ENCODE measurements around the gene MCC. TPM values are rescaled to one million over a fixed set of nuclear protein-coding genes. Genes with fewer than 3 reads are reported as not detected.

The MCC gene
- total RNA-seq, 1 donor from 2014 or later: 18.9 TPM

DNA sequence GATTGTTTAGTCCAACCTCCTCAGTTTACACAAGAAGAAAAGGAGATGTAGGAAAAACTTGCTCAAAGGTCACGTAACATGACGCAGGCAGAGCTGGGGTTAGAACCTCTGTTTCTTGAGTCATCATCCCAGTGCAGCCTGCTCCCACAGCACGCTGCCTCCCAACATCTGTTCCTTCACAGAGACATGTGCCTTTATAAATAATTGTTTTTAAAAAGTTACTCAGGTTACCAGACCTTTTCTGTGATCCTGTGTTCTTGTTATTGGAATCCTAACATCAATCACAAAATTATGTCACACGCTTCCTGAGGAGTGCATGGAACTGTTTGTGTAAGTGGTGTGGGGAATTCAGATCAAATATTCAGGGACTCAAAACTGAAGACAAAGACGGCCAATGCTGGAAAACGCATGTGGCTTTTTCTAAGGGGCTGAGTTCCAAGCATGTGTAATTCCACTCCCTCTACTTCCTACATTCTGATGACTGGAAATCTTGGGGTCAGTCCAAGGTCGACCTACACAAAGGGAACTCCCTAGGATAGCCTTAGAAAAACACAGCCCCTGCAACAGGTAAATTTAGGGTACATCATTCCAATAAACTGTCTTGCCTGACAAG is 237.8 kb downstream of the MCC start:
- H3K9me3 Mint-ChIP-seq (ENCODE audit: low read depth): no peaks in the 10 kb centered on the region
- H3K36me3 Mint-ChIP-seq (ENCODE audit: insufficient read depth): peaks cover 1% of the 10 kb centered on the region
- no peak overlapping the region for H3K4me3 Mint-ChIP-seq (ENCODE audit: low read depth)
- peak overlapping the region; percentile 70 for H3K27ac Mint-ChIP-seq
- peaks cover 39% of the 10 kb centered on the region for H3K4me1 Mint-ChIP-seq (ENCODE audit: low read depth)
- TF ChIP-seq, protein P1, sequence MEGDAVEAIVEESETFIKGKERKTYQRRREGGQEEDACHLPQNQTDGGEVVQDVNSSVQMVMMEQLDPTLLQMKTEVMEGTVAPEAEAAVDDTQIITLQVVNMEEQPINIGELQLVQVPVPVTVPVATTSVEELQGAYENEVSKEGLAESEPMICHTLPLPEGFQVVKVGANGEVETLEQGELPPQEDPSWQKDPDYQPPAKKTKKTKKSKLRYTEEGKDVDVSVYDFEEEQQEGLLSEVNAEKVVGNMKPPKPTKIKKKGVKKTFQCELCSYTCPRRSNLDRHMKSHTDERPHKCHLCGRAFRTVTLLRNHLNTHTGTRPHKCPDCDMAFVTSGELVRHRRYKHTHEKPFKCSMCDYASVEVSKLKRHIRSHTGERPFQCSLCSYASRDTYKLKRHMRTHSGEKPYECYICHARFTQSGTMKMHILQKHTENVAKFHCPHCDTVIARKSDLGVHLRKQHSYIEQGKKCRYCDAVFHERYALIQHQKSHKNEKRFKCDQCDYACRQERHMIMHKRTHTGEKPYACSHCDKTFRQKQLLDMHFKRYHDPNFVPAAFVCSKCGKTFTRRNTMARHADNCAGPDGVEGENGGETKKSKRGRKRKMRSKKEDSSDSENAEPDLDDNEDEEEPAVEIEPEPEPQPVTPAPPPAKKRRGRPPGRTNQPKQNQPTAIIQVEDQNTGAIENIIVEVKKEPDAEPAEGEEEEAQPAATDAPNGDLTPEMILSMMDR (IDR thresholded peaks at IDR 0.05; ENCODE audit: unreplicated experiment): no peak
- no peak for DNase-seq (ENCODE audit: low spot score, unreplicated experiment)
- no peaks in the 10 kb centered on the region for H3K27me3 Mint-ChIP-seq

DNA sequence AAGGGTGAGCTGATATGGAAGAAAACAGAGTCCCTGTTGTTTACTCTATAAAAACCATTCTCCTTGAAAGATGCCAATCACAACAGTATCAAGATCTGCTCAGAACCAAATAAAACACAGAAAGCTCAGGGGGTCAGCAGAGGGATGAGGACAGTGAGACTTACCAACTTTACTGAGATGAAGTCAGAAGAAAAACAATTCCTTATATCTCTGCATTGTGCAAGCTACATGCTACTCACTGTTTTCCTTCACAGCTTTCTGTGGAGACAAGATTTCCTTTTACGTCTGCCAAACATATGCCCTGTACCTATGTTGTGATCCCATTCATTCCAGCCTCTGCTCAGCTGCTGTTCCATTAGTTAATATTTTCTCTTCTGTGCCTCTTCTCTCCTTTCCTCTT is 239.0 kb downstream of the MCC start:
- Mint-ChIP-seq H3K27ac (no peak overlapping the region), H3K4me1 (ENCODE audit: low read depth) (peaks cover 41% of the 10 kb centered on the region), H3K4me3 (ENCODE audit: low read depth) (no peak overlapping the region), H3K27me3 (no peaks in the 10 kb centered on the region), H3K9me3 (ENCODE audit: low read depth) (no peaks in the 10 kb centered on the region), H3K36me3 (ENCODE audit: insufficient read depth) (peaks cover 1% of the 10 kb centered on the region)
- no peak for DNase-seq (ENCODE audit: low spot score, unreplicated experiment)
- TF ChIP-seq, protein P1 (IDR thresholded peaks at IDR 0.05; ENCODE audit: unreplicated experiment): no peak

DNA sequence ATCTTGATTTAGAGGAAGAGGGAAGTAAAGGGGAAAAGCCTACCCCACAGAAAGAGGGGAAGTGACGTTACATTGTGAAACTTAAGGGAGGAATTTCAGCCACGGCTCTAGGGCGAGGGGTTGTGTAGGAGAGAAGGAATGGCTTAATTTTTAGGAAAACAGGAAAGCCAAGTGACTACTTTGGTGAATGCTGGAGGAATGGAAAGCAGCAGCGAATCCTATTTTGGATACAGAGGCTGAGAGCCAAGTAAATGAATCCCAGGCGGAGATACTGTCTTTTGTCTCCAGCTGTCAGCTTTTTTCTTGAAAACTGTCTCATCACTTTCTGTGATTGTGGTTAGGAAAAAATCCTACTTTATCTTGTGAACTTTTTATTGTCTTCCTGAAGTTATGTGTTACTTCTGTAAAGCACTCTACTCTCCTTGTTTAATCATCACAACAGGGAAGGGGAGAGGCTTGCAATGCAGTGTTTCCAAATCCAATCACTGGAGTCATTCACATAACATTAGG is 241.8 kb downstream of the MCC start:
- Mint-ChIP-seq H3K4me1 (ENCODE audit: low read depth) (peaks cover 37% of the 10 kb centered on the region), H3K27me3 (no peaks in the 10 kb centered on the region), H3K4me3 (ENCODE audit: low read depth) (no peak overlapping the region), H3K36me3 (ENCODE audit: insufficient read depth) (peaks cover 1% of the 10 kb centered on the region), H3K27ac (peak overlapping the region; percentile 38), H3K9me3 (ENCODE audit: low read depth) (no peaks in the 10 kb centered on the region)
- TF ChIP-seq, protein P1 (IDR thresholded peaks at IDR 0.05; ENCODE audit: unreplicated experiment): no peak
- no peak for DNase-seq (ENCODE audit: low spot score, unreplicated experiment)

DNA sequence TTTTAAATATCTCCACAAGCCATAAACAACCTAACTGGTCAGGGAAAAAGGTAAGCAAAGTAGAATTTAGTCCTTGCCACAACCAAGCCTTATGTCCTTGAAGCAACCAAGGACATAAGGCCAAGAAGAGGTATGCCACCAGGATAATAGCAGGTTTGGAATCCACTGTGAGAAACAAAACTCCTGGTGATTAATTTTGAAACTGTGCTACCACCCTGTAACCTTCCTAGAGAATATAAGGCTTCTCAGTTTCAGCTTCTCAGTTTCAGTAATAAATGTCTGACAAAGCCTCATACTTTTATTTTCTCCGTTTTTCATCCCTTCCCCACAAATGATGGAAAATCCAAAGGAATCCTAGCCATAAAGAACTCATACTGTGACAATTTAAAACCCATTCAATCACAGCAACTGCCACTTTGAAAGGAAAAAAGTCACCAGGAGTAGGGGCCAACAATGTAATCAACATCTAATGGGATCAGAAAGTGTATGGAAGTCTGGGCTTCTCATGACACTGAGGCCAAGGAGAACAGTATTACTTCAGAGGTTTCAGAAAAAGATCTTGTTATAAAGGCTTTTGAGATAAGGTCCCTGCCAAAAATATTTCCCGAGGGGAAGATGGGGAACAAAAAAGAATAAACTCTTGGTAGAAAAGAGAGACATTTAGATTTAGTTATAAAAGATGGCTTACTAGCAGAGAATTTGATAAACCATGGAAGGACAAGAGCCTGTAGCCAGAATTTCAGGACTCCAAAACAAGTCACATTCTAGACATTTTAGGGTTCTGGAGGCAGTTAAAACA is 242.6 kb downstream of the MCC start:
- H3K36me3 Mint-ChIP-seq (ENCODE audit: insufficient read depth): peaks cover 1% of the 10 kb centered on the region
- no peaks in the 10 kb centered on the region for H3K9me3 Mint-ChIP-seq (ENCODE audit: low read depth)
- no peak for DNase-seq (ENCODE audit: low spot score, unreplicated experiment)
- TF ChIP-seq, protein P1 (IDR thresholded peaks at IDR 0.05; ENCODE audit: unreplicated experiment): no peak
- peaks cover 30% of the 10 kb centered on the region for H3K4me1 Mint-ChIP-seq (ENCODE audit: low read depth)
- no peak overlapping the region for H3K4me3 Mint-ChIP-seq (ENCODE audit: low read depth)
- peak overlapping the region; percentile 38 for H3K27ac Mint-ChIP-seq
- no peaks in the 10 kb centered on the region for H3K27me3 Mint-ChIP-seq

DNA sequence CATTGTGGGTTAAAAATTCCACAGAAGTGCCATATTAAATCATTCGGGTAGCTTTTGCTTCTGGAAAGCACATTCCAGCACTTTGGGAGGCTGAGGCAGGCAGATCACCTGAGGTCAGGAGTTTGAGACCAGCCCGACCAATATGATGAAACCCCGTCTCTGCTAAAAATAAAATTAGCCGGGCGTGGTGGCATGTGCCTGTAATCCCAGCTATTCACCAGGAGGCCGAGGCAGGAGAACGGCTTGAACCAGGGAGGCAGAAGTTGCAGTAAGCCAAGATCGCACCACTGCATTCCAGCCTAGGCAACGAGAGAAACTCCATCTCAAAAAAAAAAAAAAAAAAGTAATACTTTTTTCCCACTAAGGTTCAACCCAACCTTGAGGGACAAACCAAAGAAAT is 243.3 kb downstream of the MCC start:
- no peak for DNase-seq (ENCODE audit: low spot score, unreplicated experiment)
- no peaks in the 10 kb centered on the region for H3K27me3 Mint-ChIP-seq
- no peak overlapping the region for H3K27ac Mint-ChIP-seq
- H3K4me3 Mint-ChIP-seq (ENCODE audit: low read depth): no peak overlapping the region
- H3K4me1 Mint-ChIP-seq (ENCODE audit: low read depth): peaks cover 25% of the 10 kb centered on the region
- no peaks in the 10 kb centered on the region for H3K9me3 Mint-ChIP-seq (ENCODE audit: low read depth)
- peaks cover 1% of the 10 kb centered on the region for H3K36me3 Mint-ChIP-seq (ENCODE audit: insufficient read depth)
- TF ChIP-seq, protein P1 (IDR thresholded peaks at IDR 0.05; ENCODE audit: unreplicated experiment): no peak

Data from progenitor cell of endocrine pancreas (in vitro differentiated cells).